Measurements from ENCODE around the gene ZFYVE28. TPM values are rescaled to one million over a fixed set of nuclear protein-coding genes. Genes with fewer than 3 reads are reported as not detected.

Gene ZFYVE28
- total and polyA plus RNA-seq, 10 of the 15 experiments (the other 5 are each of a cell fraction or from before 2014, with no cell fraction given), result 0.06 to 1.9 (median 0.22) TPM; not detected in 1

DNA sequence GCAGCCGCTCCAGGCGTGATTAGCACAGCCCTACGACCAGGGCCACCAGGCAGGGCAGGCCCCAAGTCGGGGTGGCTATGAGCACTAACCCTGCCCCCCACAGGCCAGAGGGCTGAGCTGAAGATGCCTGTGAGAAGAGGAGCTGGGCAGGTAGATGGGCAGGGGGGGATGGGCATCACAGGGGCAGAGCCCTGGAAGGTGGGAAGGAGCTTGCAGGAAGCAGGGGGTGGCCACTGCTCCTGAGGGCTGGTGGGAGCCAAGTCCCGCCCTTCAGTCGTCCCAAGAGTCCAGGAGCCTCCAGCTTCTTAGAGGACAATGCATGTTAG lies 149.3 kb downstream of the ZFYVE28 start (continued):
- TF ChIP-seq, protein P1, sequence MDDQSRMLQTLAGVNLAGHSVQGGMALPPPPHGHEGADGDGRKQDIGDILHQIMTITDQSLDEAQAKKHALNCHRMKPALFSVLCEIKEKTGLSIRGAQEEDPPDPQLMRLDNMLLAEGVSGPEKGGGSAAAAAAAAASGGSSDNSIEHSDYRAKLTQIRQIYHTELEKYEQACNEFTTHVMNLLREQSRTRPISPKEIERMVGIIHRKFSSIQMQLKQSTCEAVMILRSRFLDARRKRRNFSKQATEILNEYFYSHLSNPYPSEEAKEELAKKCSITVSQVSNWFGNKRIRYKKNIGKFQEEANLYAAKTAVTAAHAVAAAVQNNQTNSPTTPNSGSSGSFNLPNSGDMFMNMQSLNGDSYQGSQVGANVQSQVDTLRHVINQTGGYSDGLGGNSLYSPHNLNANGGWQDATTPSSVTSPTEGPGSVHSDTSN (IDR thresholded peaks at IDR 0.05; ENCODE audit: insufficient replicate concordance, low read depth, low read length), result no peak

DNA sequence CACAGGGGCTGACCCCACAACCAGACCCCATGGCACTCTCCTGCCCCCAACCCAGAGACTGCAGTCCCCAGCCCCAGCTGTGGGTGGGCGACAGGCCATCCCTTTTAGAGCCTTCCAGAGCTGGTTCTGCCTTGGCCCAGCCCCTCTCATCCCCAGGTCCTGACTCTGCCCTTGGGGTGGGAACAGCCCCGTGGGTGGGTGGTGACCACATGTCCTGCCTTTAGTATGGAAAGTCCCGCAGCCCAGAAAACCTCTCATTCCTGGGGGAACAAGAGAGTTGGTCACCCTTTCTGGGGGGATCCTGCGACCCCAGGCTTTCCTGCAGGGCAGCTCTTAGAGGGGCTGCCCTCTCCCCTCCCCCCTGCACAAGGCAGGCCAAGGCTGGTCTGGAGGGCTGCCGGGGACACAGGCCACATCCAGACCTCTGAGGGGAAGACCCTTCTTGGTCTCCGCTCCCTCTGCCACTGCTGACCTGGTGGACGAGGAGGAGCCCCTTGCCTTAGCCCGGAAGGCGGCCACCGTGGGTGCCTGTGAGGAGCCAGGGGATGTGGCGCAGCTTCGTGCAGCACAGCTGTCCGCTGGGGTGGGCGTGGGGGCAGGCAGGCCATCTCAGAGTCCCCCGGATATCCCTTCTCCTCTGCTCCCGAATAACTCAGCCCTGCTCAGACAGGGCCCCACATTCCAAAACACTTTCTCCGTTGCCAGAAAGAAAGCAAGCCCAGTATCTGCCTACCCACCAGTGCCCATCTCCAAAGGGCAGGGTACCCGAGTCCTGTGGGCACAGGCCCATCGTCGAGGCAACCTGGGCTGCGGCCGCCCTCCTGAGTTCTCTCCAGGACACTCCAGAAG lies 149.9 kb downstream of the ZFYVE28 start:
- POLR2A ChIA-PET, result interaction anchor here (0.5 kb wide), 1 partner anchor 345 kb away, joined by 3 read pairs; no protein-coding TSS in a partner anchor
- TF ChIP-seq HDAC2 (IDR thresholded peaks at IDR 0.05), result no peak
- in situ Hi-C loops (cut with MboI) (no loop called here), intact Hi-C loops (cut with micrococcal nuclease; ENCODE audit: unreplicated experiment) (loop anchor here (10.0 kb wide), 1 partner anchor 806 kb away; the partner anchor contains the start of genes HTT and HTT-AS)
- 44% methylated on average over 22 of the region's 22 CpGs for WGBS (ENCODE audit: insufficient coverage, insufficient replicate concordance, low lambda C conversion rate, missing lambda C conversion rate)
- no peak overlapping the region for H3K27ac ChIP-seq (ENCODE audit: control insufficient read depth, insufficient read depth)
- no peak for ATAC-seq
- SMC1A ChIA-PET (ENCODE audit: uncharacterized antibody, unreplicated experiment), result no interaction called here
- no peak overlapping the region for H3K4me2 ChIP-seq (ENCODE audit: control insufficient read depth, insufficient read depth)
- H3K79me2 ChIP-seq (ENCODE audit: control insufficient read depth, insufficient read depth, low read length), result no peaks in the 10 kb centered on the region
- FAIRE-seq, result no peak
- no peaks in the 10 kb centered on the region for H4K20me1 ChIP-seq (ENCODE audit: control insufficient read depth, insufficient read depth)
- H3K4me3 ChIP-seq, result no peak overlapping the region
- no peaks in the 10 kb centered on the region for H3K27me3 ChIP-seq (replicated peaks in 1 of 2; ENCODE audit: control insufficient read depth in 2 of 2, insufficient read depth in 2 of 2, low read length in 1 of 2)
- RAD21 ChIA-PET (ENCODE audit: unreplicated experiment), result no interaction called here
- CTCF ChIA-PET, result no interaction called here
- BruUV-seq (replicated peaks), result no TSS peak
- H3K9ac ChIP-seq (ENCODE audit: control insufficient read depth, insufficient read depth, low read length), result no peak overlapping the region
- H3K4me1 ChIP-seq (ENCODE audit: control insufficient read depth, insufficient read depth, low read length), result no peaks in the 10 kb centered on the region
- no peak overlapping the region for H2AFZ ChIP-seq (ENCODE audit: control insufficient read depth, low read depth, low read length)
- no peaks in the 10 kb centered on the region for H3K9me3 ChIP-seq (replicated peaks; ENCODE audit: control insufficient read depth, insufficient read depth, low read length)
- H3K36me3 ChIP-seq (ENCODE audit: control insufficient read depth in 2 of 2, insufficient read depth in 2 of 2, low read length in 1 of 2), result no peaks in the 10 kb centered on the region
- no peak for DNase-seq (ENCODE audit: low read depth, low spot score)

DNA sequence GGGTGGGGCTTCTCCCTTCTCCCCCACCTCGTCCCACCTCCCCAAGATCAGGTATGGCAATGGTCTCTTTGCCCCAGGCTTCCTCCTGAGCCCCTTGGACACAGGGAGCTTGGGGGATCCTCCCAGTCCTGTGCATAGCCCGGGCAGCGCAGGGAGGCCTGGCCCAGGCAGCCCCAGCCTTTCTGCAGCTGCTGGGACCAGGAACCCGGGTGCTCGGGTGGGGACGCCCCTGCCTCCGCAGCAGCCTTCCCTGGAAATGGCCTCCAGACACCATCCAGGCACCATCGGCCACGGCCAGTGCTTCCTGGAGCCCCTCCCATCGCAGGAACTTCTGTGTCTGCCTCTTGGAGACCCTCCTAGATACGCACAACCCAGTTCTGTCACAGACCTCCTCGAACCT lies 150.6 kb downstream of the ZFYVE28 start:
- DNase-seq (ENCODE audit: low read depth, low spot score) (no peak), FAIRE-seq (no peak), ATAC-seq (no peak)
- Histone ChIP-seq H3K4me3 (no peak overlapping the region), H3K27ac (ENCODE audit: control insufficient read depth, insufficient read depth) (no peak overlapping the region), H3K4me1 (ENCODE audit: control insufficient read depth, insufficient read depth, low read length) (no peaks in the 10 kb centered on the region), H3K36me3 (ENCODE audit: control insufficient read depth in 2 of 2, insufficient read depth in 2 of 2, low read length in 1 of 2) (no peaks in the 10 kb centered on the region), H3K9ac (ENCODE audit: control insufficient read depth, insufficient read depth, low read length) (no peak overlapping the region), H4K20me1 (ENCODE audit: control insufficient read depth, insufficient read depth) (no peaks in the 10 kb centered on the region), H3K79me2 (ENCODE audit: control insufficient read depth, insufficient read depth, low read length) (no peaks in the 10 kb centered on the region), H3K9me3 (replicated peaks; ENCODE audit: control insufficient read depth, insufficient read depth, low read length) (no peaks in the 10 kb centered on the region), H3K27me3 (replicated peaks in 1 of 2; ENCODE audit: control insufficient read depth in 2 of 2, insufficient read depth in 2 of 2, low read length in 1 of 2) (no peaks in the 10 kb centered on the region), H3K4me2 (ENCODE audit: control insufficient read depth, insufficient read depth) (no peak overlapping the region), H2AFZ (ENCODE audit: control insufficient read depth, low read depth, low read length) (no peak overlapping the region)
- 33% methylated on average over 12 of the region's 12 CpGs for WGBS (ENCODE audit: insufficient coverage, insufficient replicate concordance, low lambda C conversion rate, missing lambda C conversion rate)
- no TSS peak for BruUV-seq (replicated peaks)
- ChIA-PET RAD21 (ENCODE audit: unreplicated experiment) (no interaction called here), POLR2A (no interaction called here), CTCF (no interaction called here), SMC1A (ENCODE audit: uncharacterized antibody, unreplicated experiment) (no interaction called here)
- intact Hi-C loops (cut with micrococcal nuclease; ENCODE audit: unreplicated experiment), result loop anchor here (10.0 kb wide), 1 partner anchor 807 kb away; the partner anchor contains the start of genes HTT and HTT-AS
- TF ChIP-seq, protein P2, sequence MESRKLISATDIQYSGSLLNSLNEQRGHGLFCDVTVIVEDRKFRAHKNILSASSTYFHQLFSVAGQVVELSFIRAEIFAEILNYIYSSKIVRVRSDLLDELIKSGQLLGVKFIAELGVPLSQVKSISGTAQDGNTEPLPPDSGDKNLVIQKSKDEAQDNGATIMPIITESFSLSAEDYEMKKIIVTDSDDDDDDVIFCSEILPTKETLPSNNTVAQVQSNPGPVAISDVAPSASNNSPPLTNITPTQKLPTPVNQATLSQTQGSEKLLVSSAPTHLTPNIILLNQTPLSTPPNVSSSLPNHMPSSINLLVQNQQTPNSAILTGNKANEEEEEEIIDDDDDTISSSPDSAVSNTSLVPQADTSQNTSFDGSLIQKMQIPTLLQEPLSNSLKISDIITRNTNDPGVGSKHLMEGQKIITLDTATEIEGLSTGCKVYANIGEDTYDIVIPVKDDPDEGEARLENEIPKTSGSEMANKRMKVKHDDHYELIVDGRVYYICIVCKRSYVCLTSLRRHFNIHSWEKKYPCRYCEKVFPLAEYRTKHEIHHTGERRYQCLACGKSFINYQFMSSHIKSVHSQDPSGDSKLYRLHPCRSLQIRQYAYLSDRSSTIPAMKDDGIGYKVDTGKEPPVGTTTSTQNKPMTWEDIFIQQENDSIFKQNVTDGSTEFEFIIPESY (IDR thresholded peaks at IDR 0.05), result no peak
- TF ChIP-seq POLR2AphosphoS5 (IDR thresholded peaks at IDR 0.05; ENCODE audit: low read length), result no peak
- TF ChIP-seq PML (IDR thresholded peaks at IDR 0.05; ENCODE audit: low read length), result no peak
- TF ChIP-seq MXI1 (IDR thresholded peaks at IDR 0.05; ENCODE audit: low read depth, low read length), result no peak
- TF ChIP-seq LARP7 (IDR thresholded peaks at IDR 0.05), result no peak
- no peak for TF ChIP-seq EGR1 (IDR thresholded peaks at IDR 0.05; ENCODE audit: borderline replicate concordance in 1 of 2, low read depth in 2 of 2, low read length in 2 of 2)
- in situ Hi-C loops (cut with MboI), result no loop called here

Measured in GM12878 (cell line).